Neural cell (in vitro differentiated cells): ENCODE data around the gene ARHGAP42. TPM values are rescaled to one million over a fixed set of nuclear protein-coding genes. Genes with fewer than 3 reads are reported as not detected.

Source experiments
- H2AFZ ChIP-seq: fragments of 200-600, 300-800 bp; sonication (generic), shearing (Covaris generic); 2 replicates; pipeline ENCODE4 v1.6.0; 2014; ENCODE audit warnings: low read depth, mild to moderate bottlenecking, antibody characterized with exemption, low read length, moderate library complexity
- H3F3A ChIP-seq: fragments of 200-600 bp; shearing (Covaris generic); 2 replicates; pipeline ENCODE4 v1.6.1; 2016; ENCODE audit warnings: mild to moderate bottlenecking, moderate library complexity, mixed read lengths, antibody characterized with exemption, low read length; ENCODE audit not compliant: insufficient read depth, poor library complexity, severe bottlenecking
- H3K27ac ChIP-seq: fragments of 200-600, 300-800 bp; sonication (generic), shearing (Covaris generic); 2 replicates; pipeline ENCODE4 v1.5.1; 2014; ENCODE audit warnings: mild to moderate bottlenecking, low read length, moderate library complexity
- H3K27me3 ChIP-seq: fragments of 300-800, 200-600 bp; sonication (generic), shearing (Covaris generic); 2 replicates; pipeline ENCODE4 v1.6.0; 2014; ENCODE audit warnings: mild to moderate bottlenecking, low read depth, low read length, moderate library complexity; ENCODE audit not compliant: insufficient read depth
- H3K36me3 ChIP-seq: fragments of 300-800, 200-600 bp; sonication (generic), shearing (Covaris generic); 2 replicates; pipeline ENCODE4 v1.5.1; 2014; ENCODE audit warnings: mild to moderate bottlenecking, antibody characterized with exemption, low read length, moderate library complexity; ENCODE audit not compliant: insufficient read depth
- H3K4me2 ChIP-seq: fragments of 300-800, 200-600 bp; sonication (generic), shearing (Covaris generic); 2 replicates; pipeline ENCODE4 v1.6.0; 2014; ENCODE audit warnings: mild to moderate bottlenecking, low read length
- H3K4me3 ChIP-seq: fragments of 300-800, 200-600 bp; sonication (generic), shearing (Covaris generic); 2 replicates; pipeline ENCODE4 v1.5.1; 2014; ENCODE audit warnings: mild to moderate bottlenecking, low read length, moderate library complexity
- H3K79me2 ChIP-seq: fragments of 200-600 bp; shearing (Covaris generic); replicated peaks from 2 replicates; pipeline ENCODE4 v1.6.0; 2014; ENCODE audit warnings: mild to moderate bottlenecking, low read length, moderate library complexity; ENCODE audit not compliant: insufficient read depth
- H3K9ac ChIP-seq: fragments of 300-800, 200-600 bp; sonication (generic), shearing (Covaris generic); 2 replicates; pipeline ENCODE4 v1.6.1; 2016; ENCODE audit warnings: mild to moderate bottlenecking, low read length, mixed read lengths
- H3K9me2 ChIP-seq: fragments of 200-600 bp; shearing (Covaris generic); 2 replicates; pipeline ENCODE4 v1.6.1; 2016; ENCODE audit warnings: mild to moderate bottlenecking, low read length, mixed read lengths; ENCODE audit not compliant: insufficient read depth
- H3K9me3 ChIP-seq: fragments of 200-600, 300-800 bp; sonication (generic), shearing (Covaris generic); 2 replicates; pipeline ENCODE4 v1.6.1; 2016; ENCODE audit warnings: mild to moderate bottlenecking, mixed run types, low read length, moderate library complexity, mixed read lengths
- H4K20me1 ChIP-seq: fragments of 200-600 bp; shearing (Covaris generic); 2 replicates; pipeline ENCODE4 v1.6.1; 2016; ENCODE audit warnings: mild to moderate bottlenecking, mixed run types; ENCODE audit not compliant: insufficient read depth
- EP300 ChIP-seq: fragments of 450-650 bp; conservative IDR thresholded peaks from 2 replicates; pipeline ENCODE4 v1.6.1; 2014; ENCODE audit warnings: antibody characterized with exemption, mild to moderate bottlenecking, moderate library complexity; ENCODE audit not compliant: poor library complexity, severe bottlenecking
- EZH2 ChIP-seq: fragments of 200-600, 300-800 bp; shearing (Covaris generic), sonication (generic); IDR thresholded peaks from 2 replicates; pipeline ENCODE4 v1.6.1; 2014; ENCODE audit warnings: antibody characterized with exemption, low read length, borderline replicate concordance, mild to moderate bottlenecking; ENCODE audit not compliant: insufficient read depth, poor library complexity, severe bottlenecking
- MXI1 ChIP-seq: fragments of 450-650 bp; conservative IDR thresholded peaks from 2 replicates; pipeline ENCODE4 v1.6.1; 2014; ENCODE audit warnings: antibody characterized with exemption, mild to moderate bottlenecking; ENCODE audit not compliant: poor library complexity, severe bottlenecking
- POLR2AphosphoS5 ChIP-seq: IDR thresholded peaks from 2 replicates; pipeline ENCODE4 v1.6.1; 2012
- RAD21 ChIP-seq: fragments of 450-650 bp; conservative IDR thresholded peaks from 2 replicates; pipeline ENCODE4 v1.6.1; 2014; ENCODE audit warnings: antibody characterized with exemption, mild to moderate bottlenecking, moderate library complexity
- SMC3 ChIP-seq: fragments of 450-650 bp; conservative IDR thresholded peaks from 2 replicates; pipeline ENCODE4 v1.6.1; 2014; ENCODE audit warnings: antibody characterized with exemption, mild to moderate bottlenecking, moderate library complexity; ENCODE audit not compliant: poor library complexity
- TAF1 ChIP-seq: IDR thresholded peaks from 2 replicates; pipeline ENCODE4 v1.6.1; 2012; ENCODE audit warnings: low read depth
- polyA plus RNA-seq: library from polyadenylated mRNA; depleted of rRNA; stranded (reverse); fragments of >200 nt; gene quantifications from 2 replicates; pipeline ENCODE4 v1.2.3, GENCODE V29; 2014
- small RNA-seq, 3 experiments: library from RNA; depleted of rRNA; stranded (forward); fragments of <200 nt; gene quantifications; one replicate each; pipeline ENCODE3, GENCODE V24; 2012
- TF ChIP-seq, protein P1 (sequence below): IDR thresholded peaks from 2 replicates; pipeline ENCODE4 v1.6.1; 2012; ENCODE audit warnings: borderline replicate concordance
- TF ChIP-seq, protein P2 (sequence below): fragments of 450-650 bp; IDR thresholded peaks from 2 replicates; pipeline ENCODE4 v1.5.1; 2014; ENCODE audit warnings: antibody characterized with exemption, mild to moderate bottlenecking, moderate library complexity; ENCODE audit not compliant: poor library complexity, severe bottlenecking

The ARHGAP42 gene
- polyA plus RNA-seq, 1 donor from 2014 or later: 0.64 TPM

DNA sequence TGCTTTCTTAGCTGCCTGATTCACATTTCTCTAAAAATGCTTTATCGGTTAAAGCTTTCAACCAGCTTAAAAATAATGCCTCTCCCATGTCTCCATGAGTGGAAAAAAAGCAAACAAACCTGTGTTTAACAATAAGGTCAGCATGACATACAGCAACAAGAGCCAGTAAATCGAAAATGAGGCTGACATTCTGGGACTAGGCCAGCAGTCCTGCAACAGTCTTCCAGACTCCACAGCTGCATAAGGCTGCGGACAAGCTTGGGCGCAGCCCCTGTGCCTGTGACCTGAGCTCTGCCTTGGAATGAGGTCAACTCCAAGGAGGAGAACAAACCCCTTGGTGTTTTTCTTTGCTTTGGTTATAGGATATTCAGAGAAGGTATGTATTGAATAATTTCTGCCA, 347.0 kb downstream of the ARHGAP42 start:
- H4K20me1 ChIP-seq: no peaks in the 10 kb centered on the region
- no peaks in the 10 kb centered on the region for H3K27me3 ChIP-seq
- no peaks in the 10 kb centered on the region for H3K36me3 ChIP-seq
- no peaks in the 10 kb centered on the region for H3K9me3 ChIP-seq
- H3K4me3 ChIP-seq: no peak overlapping the region
- H3F3A ChIP-seq: no peaks in the 10 kb centered on the region
- H3K27ac ChIP-seq: no peak overlapping the region
- TF ChIP-seq SMC3: no peak
- no peak for TF ChIP-seq POLR2AphosphoS5
- no peak for TF ChIP-seq RAD21
- TF ChIP-seq MXI1: no peak
- TF ChIP-seq EP300: no peak
- TF ChIP-seq EZH2: no peak
- TF ChIP-seq, protein P1, sequence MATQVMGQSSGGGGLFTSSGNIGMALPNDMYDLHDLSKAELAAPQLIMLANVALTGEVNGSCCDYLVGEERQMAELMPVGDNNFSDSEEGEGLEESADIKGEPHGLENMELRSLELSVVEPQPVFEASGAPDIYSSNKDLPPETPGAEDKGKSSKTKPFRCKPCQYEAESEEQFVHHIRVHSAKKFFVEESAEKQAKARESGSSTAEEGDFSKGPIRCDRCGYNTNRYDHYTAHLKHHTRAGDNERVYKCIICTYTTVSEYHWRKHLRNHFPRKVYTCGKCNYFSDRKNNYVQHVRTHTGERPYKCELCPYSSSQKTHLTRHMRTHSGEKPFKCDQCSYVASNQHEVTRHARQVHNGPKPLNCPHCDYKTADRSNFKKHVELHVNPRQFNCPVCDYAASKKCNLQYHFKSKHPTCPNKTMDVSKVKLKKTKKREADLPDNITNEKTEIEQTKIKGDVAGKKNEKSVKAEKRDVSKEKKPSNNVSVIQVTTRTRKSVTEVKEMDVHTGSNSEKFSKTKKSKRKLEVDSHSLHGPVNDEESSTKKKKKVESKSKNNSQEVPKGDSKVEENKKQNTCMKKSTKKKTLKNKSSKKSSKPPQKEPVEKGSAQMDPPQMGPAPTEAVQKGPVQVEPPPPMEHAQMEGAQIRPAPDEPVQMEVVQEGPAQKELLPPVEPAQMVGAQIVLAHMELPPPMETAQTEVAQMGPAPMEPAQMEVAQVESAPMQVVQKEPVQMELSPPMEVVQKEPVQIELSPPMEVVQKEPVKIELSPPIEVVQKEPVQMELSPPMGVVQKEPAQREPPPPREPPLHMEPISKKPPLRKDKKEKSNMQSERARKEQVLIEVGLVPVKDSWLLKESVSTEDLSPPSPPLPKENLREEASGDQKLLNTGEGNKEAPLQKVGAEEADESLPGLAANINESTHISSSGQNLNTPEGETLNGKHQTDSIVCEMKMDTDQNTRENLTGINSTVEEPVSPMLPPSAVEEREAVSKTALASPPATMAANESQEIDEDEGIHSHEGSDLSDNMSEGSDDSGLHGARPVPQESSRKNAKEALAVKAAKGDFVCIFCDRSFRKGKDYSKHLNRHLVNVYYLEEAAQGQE: no peak
- no peak for TF ChIP-seq TAF1
- H2AFZ ChIP-seq: no peak overlapping the region
- H3K9ac ChIP-seq: no peak overlapping the region
- H3K9me2 ChIP-seq: no peaks in the 10 kb centered on the region
- H3K79me2 ChIP-seq: no peaks in the 10 kb centered on the region
- H3K4me2 ChIP-seq: no peak overlapping the region

DNA sequence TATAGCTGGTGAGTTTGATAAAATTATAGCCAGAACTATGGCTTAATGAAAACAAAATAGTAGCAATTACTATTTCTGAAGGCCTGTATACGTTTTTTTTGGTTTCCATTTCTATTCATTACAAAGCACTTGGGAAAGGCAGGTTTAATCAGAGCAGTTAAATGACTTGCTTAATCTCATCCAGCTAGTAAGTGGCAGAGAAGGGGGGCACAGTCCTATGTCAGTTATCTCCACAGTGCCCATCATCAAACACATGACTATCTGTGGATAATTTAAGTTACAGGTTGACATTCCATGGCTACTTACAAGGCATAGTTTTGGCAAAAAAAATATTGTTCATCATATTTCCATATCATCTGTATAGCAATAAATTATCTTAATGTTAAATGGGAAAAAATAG, 348.8 kb downstream of the ARHGAP42 start:
- no peaks in the 10 kb centered on the region for H3F3A ChIP-seq
- no peaks in the 10 kb centered on the region for H3K27me3 ChIP-seq
- H4K20me1 ChIP-seq: no peaks in the 10 kb centered on the region
- H3K9me2 ChIP-seq: no peaks in the 10 kb centered on the region
- H3K4me3 ChIP-seq: no peak overlapping the region
- TF ChIP-seq EZH2 (no peak), EP300 (no peak), POLR2AphosphoS5 (no peak), SMC3 (no peak), RAD21 (no peak), TAF1 (no peak)
- TF ChIP-seq, protein P2, sequence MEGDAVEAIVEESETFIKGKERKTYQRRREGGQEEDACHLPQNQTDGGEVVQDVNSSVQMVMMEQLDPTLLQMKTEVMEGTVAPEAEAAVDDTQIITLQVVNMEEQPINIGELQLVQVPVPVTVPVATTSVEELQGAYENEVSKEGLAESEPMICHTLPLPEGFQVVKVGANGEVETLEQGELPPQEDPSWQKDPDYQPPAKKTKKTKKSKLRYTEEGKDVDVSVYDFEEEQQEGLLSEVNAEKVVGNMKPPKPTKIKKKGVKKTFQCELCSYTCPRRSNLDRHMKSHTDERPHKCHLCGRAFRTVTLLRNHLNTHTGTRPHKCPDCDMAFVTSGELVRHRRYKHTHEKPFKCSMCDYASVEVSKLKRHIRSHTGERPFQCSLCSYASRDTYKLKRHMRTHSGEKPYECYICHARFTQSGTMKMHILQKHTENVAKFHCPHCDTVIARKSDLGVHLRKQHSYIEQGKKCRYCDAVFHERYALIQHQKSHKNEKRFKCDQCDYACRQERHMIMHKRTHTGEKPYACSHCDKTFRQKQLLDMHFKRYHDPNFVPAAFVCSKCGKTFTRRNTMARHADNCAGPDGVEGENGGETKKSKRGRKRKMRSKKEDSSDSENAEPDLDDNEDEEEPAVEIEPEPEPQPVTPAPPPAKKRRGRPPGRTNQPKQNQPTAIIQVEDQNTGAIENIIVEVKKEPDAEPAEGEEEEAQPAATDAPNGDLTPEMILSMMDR: no peak
- TF ChIP-seq, protein P1: no peak
- H3K27ac ChIP-seq: peak overlapping the region; percentile 8
- H3K9me3 ChIP-seq: no peaks in the 10 kb centered on the region
- no peak overlapping the region for H2AFZ ChIP-seq
- H3K9ac ChIP-seq: no peak overlapping the region
- H3K79me2 ChIP-seq: no peaks in the 10 kb centered on the region
- no peaks in the 10 kb centered on the region for H3K36me3 ChIP-seq
- H3K4me2 ChIP-seq: peak overlapping the region; percentile 12

Small RNAs within 50 kb of the gene (small RNA-seq; reads per million reads assigned to genes)
- gene RN7SL222P: 0 reads per million in 3 experiments
